GM23338 (cell line): ENCODE data around the gene NFKB1. TPM values are rescaled to one million over a fixed set of nuclear protein-coding genes. Genes with fewer than 3 reads are reported as not detected.

Experiments used
- ATAC-seq: fragments of 200-7000 bp; cut with Tn5 transposase; 3 replicates; pipeline ENCODE4 v1.9.1; 2020
- DNase-seq: peaks from one replicate; pipeline ENCODE4 v3.0.0-alpha.2; 2015; ENCODE audit warnings: low spot score
- H2AFZ ChIP-seq: fragments of 200-600 bp; sonication (generic); 2 replicates; pipeline ENCODE4 v1.8.0; 2016; ENCODE audit warnings: antibody characterized with exemption, mild to moderate bottlenecking, moderate library complexity
- H3F3A ChIP-seq: fragments of 200-600 bp; sonication (generic); replicated peaks from 2 replicates; pipeline ENCODE4 v1.8.0; 2017; ENCODE audit warnings: antibody characterized with exemption, mixed run types, low read depth
- H3K27ac ChIP-seq: fragments of 200-600 bp; sonication (generic); 2 replicates; pipeline ENCODE4 v1.6.1; 2016; ENCODE audit warnings: low read depth
- H3K27me3 ChIP-seq: fragments of 200-600 bp; sonication (generic); 2 replicates; pipeline ENCODE4 v1.8.0; 2016; ENCODE audit warnings: mild to moderate bottlenecking, mixed run types, moderate library complexity; ENCODE audit not compliant: insufficient read depth
- H3K36me3 ChIP-seq: fragments of 200-600 bp; sonication (generic); 2 replicates; pipeline ENCODE4 v1.8.0; 2016; ENCODE audit warnings: mild to moderate bottlenecking; ENCODE audit not compliant: insufficient read depth
- H3K4me1 ChIP-seq: fragments of 200-600 bp; sonication (generic); 2 replicates; pipeline ENCODE4 v1.8.0; 2016; ENCODE audit warnings: mild to moderate bottlenecking, moderate library complexity; ENCODE audit not compliant: insufficient read depth
- H3K4me2 ChIP-seq: fragments of 200-600 bp; sonication (generic); 2 replicates; pipeline ENCODE4 v1.7.1; 2017; ENCODE audit warnings: mixed run types
- H3K4me3 ChIP-seq: fragments of 200-600 bp; sonication (generic); 2 replicates; pipeline ENCODE4 v1.6.1; 2016; ENCODE audit warnings: mixed run types
- H3K79me2 ChIP-seq: fragments of 200-600 bp; sonication (generic); replicated peaks from 2 replicates; pipeline ENCODE4 v1.8.0; 2017; ENCODE audit warnings: mild to moderate bottlenecking; ENCODE audit not compliant: insufficient read depth
- H3K9me2 ChIP-seq: fragments of 200-600 bp; sonication (generic); 2 replicates; pipeline ENCODE4 v1.8.0; 2017; ENCODE audit not compliant: insufficient read depth
- H4K20me1 ChIP-seq: fragments of 200-600 bp; sonication (generic); replicated peaks from 2 replicates; pipeline ENCODE4 v1.8.0; 2017; ENCODE audit warnings: mild to moderate bottlenecking; ENCODE audit not compliant: insufficient read depth
- H3K27ac Mint-ChIP-seq: 2 replicates; pipeline ENCODE4 v1.8.0; 2020; ENCODE audit warnings: inconsistent platforms, mild to moderate bottlenecking, moderate library complexity, mixed read lengths
- H3K27me3 Mint-ChIP-seq: 3 replicates; pipeline ENCODE4 v1.8.0; 2022; ENCODE audit warnings: low read depth, mild to moderate bottlenecking, moderate library complexity, mixed read lengths, inconsistent platforms; ENCODE audit not compliant: insufficient read depth, poor library complexity
- H3K36me3 Mint-ChIP-seq: 3 replicates; pipeline ENCODE4 v1.8.0; 2021; ENCODE audit warnings: low read depth, mild to moderate bottlenecking, inconsistent platforms, moderate library complexity, mixed read lengths
- H3K4me1 Mint-ChIP-seq: 3 replicates; pipeline ENCODE4 v1.8.0; 2020; ENCODE audit warnings: mild to moderate bottlenecking, inconsistent platforms, mixed read lengths
- H3K4me3 Mint-ChIP-seq: 3 replicates; pipeline ENCODE4 v1.8.0; 2021; ENCODE audit warnings: moderate library complexity, mild to moderate bottlenecking, inconsistent platforms, mixed read lengths
- H3K9me3 Mint-ChIP-seq: 3 replicates; pipeline ENCODE4 v1.8.0; 2020; ENCODE audit warnings: moderate library complexity, mild to moderate bottlenecking, inconsistent platforms, mixed read lengths
- CREB1 ChIP-seq: fragments of 250-450 bp; sonication (Bioruptor Pico); IDR thresholded peaks from 2 replicates; pipeline ENCODE4 v1.5.0; 2020; ENCODE audit warnings: low read depth, mild to moderate bottlenecking, moderate library complexity
- CTCF ChIP-seq, 2 experiments: fragments of 200-600 bp in 1 of 2; sonication (generic) in 1 of 2; conservative IDR thresholded peaks; 2 replicates each; pipeline versions ENCODE4 v1.5.1 to v1.6.1; 2016 to 2017; ENCODE audit warnings: antibody characterized with exemption in 2 of 2, low read depth in 2 of 2, mild to moderate bottlenecking in 2 of 2, moderate library complexity in 1 of 2
- ETS1 ChIP-seq: IDR thresholded peaks from 2 replicates; pipeline ENCODE4 v1.6.1; 2016; ENCODE audit warnings: antibody characterized with exemption
- EZH2 ChIP-seq: fragments of 200-600 bp; sonication (generic); IDR thresholded peaks from one replicate; pipeline ENCODE4 v1.8.0; 2017; ENCODE audit warnings: antibody characterized with exemption, mild to moderate bottlenecking, low read depth; ENCODE audit not compliant: unreplicated experiment
- EZH2phosphoT487 ChIP-seq: fragments of 200-600 bp; sonication (generic); IDR thresholded peaks from one replicate; pipeline ENCODE4 v1.8.1; 2018; ENCODE audit warnings: antibody characterized with exemption; ENCODE audit not compliant: unreplicated experiment
- JUNB ChIP-seq: IDR thresholded peaks from one replicate; pipeline ENCODE4 v1.6.1; 2016; ENCODE audit warnings: antibody characterized with exemption; ENCODE audit not compliant: unreplicated experiment
- NANOG ChIP-seq: IDR thresholded peaks from 2 replicates; pipeline ENCODE4 v1.6.1; 2016; ENCODE audit warnings: antibody characterized with exemption, borderline replicate concordance
- POLR2AphosphoS5 ChIP-seq: IDR thresholded peaks from 2 replicates; pipeline ENCODE4 v1.6.1; 2016; ENCODE audit warnings: antibody characterized with exemption, low read depth
- STAT1 ChIP-seq: IDR thresholded peaks from one replicate; pipeline ENCODE4 v1.6.1; 2016; ENCODE audit warnings: antibody characterized with exemption; ENCODE audit not compliant: unreplicated experiment
- ZNF114 ChIP-seq: fragments of 250-450 bp; sonication (Bioruptor Pico); IDR thresholded peaks from 2 replicates; pipeline ENCODE4 v1.5.0; 2020; ENCODE audit warnings: mild to moderate bottlenecking, moderate library complexity
- ZNF331 ChIP-seq: fragments of 250-450 bp; sonication (Bioruptor Pico); IDR thresholded peaks from 2 replicates; pipeline ENCODE4 v1.5.0; 2020; ENCODE audit warnings: low read depth, mild to moderate bottlenecking, moderate library complexity
- ZNF462 ChIP-seq: fragments of 250-450 bp; sonication (Bioruptor Pico); IDR thresholded peaks from 2 replicates; pipeline ENCODE4 v1.5.0; 2020; ENCODE audit warnings: mild to moderate bottlenecking, moderate library complexity
- polyA plus RNA-seq: library from polyadenylated mRNA; unstranded; fragments of >200 nt; fragmentation: Nextera tagmentation; extraction: Ambion mirVana; gene quantifications from 2 replicates; pipeline ENCODE4 v1.2.1, GENCODE V29; 2016
- total RNA-seq: library from RNA; depleted of rRNA; stranded (reverse); fragments of >200 nt; shearing (Covaris generic); gene quantifications from 2 replicates; pipeline ENCODE4 v1.2.3, GENCODE V29; 2014
- TF ChIP-seq, protein P1 (sequence below): IDR thresholded peaks from one replicate; pipeline ENCODE4 v1.6.1; 2018; ENCODE audit warnings: antibody characterized with exemption; ENCODE audit not compliant: unreplicated experiment

The NFKB1 gene
- total and polyA plus RNA-seq, 2 experiments from 2014 or later, result 0.82 to 4.6 TPM

- Mint-ChIP-seq H3K4me3 (no peak overlapping the region), H3K36me3 (peaks cover 4% of the 10 kb centered on the region; the same call in 1 of the 3 replicates), H3K4me1 (peaks cover 6% of the 10 kb centered on the region), H3K27ac (no peak overlapping the region), H3K27me3 (no peaks in the 10 kb centered on the region), H3K9me3 (no peaks in the 10 kb centered on the region)
- Histone ChIP-seq H3F3A (no peaks in the 10 kb centered on the region), H3K4me2 (no peak overlapping the region), H3K27me3 (no peaks in the 10 kb centered on the region), H3K36me3 (no peaks in the 10 kb centered on the region), H3K4me1 (peaks cover 7% of the 10 kb centered on the region; the same call in 1 of the 2 replicates), H4K20me1 (no peaks in the 10 kb centered on the region), H3K27ac (no peak overlapping the region), H3K9me2 (no peaks in the 10 kb centered on the region), H3K4me3 (no peak overlapping the region), H2AFZ (no peak overlapping the region), H3K79me2 (no peaks in the 10 kb centered on the region)
- ATAC-seq (no peak), DNase-seq (no peak)
- TF ChIP-seq ZNF114 (CRISPR knock-in tag) (no peak), POLR2AphosphoS5 (no peak), ETS1 (no peak), CTCF (conservative IDR thresholded peaks at IDR 0.05; ENCODE audit: low read depth in 2 of 2) (no peak), ZNF331 (no peak), ZNF462 (no peak), EZH2phosphoT487 (no peak), STAT1 (no peak), CREB1 (CRISPR knock-in tag) (no peak), NANOG (no peak), EZH2 (no peak), JUNB (no peak)
- TF ChIP-seq, protein P1, sequence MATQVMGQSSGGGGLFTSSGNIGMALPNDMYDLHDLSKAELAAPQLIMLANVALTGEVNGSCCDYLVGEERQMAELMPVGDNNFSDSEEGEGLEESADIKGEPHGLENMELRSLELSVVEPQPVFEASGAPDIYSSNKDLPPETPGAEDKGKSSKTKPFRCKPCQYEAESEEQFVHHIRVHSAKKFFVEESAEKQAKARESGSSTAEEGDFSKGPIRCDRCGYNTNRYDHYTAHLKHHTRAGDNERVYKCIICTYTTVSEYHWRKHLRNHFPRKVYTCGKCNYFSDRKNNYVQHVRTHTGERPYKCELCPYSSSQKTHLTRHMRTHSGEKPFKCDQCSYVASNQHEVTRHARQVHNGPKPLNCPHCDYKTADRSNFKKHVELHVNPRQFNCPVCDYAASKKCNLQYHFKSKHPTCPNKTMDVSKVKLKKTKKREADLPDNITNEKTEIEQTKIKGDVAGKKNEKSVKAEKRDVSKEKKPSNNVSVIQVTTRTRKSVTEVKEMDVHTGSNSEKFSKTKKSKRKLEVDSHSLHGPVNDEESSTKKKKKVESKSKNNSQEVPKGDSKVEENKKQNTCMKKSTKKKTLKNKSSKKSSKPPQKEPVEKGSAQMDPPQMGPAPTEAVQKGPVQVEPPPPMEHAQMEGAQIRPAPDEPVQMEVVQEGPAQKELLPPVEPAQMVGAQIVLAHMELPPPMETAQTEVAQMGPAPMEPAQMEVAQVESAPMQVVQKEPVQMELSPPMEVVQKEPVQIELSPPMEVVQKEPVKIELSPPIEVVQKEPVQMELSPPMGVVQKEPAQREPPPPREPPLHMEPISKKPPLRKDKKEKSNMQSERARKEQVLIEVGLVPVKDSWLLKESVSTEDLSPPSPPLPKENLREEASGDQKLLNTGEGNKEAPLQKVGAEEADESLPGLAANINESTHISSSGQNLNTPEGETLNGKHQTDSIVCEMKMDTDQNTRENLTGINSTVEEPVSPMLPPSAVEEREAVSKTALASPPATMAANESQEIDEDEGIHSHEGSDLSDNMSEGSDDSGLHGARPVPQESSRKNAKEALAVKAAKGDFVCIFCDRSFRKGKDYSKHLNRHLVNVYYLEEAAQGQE, result no peak
Observed at GRCh38 chr4:102572452-102572851, 71.3 kb downstream of the NFKB1 start.
